GM23248 (cell line): ENCODE results near the gene PGP.

Experiments used
- EZH2 ChIP-seq: fragments of 200-600 bp; sonication (generic); IDR thresholded peaks from 2 replicates; pipeline ENCODE4 v1.6.1; 2018; ENCODE audit warnings: antibody characterized with exemption, mild to moderate bottlenecking; ENCODE audit not compliant: insufficient read depth, poor library complexity, severe bottlenecking
- EZH2phosphoT487 ChIP-seq: fragments of 200-600 bp; sonication (generic); IDR thresholded peaks from 2 replicates; pipeline ENCODE4 v1.6.1; 2018; ENCODE audit warnings: antibody characterized with exemption, moderate library complexity, mild to moderate bottlenecking, low read depth; ENCODE audit not compliant: insufficient read depth

DNA sequence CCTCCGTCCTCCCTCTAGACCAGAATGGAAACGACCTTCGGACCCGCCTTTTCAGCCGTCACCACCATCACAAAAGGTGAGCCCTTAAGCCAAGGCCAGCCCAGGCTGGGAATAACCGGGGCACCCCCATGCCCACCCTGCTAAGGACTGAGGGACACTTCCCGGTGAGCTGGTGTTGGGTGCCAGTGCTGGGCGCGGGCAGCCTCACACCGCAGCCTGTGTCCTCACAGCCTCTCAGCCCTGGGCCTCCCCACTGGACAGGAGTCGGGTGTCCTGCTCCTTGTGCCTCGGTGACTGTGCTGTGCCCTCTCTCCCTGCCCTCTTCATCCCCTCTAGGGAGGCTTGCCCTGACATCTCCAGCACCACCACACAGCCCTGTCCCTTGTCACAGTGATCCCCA lies 48.8 kb downstream of the PGP start:
- no peak for TF ChIP-seq EZH2
- no peak for TF ChIP-seq EZH2phosphoT487
